T47D (cell line): ENCODE measurements around the gene ARPC1B.

ENCODE experiments used
- DNase-seq, 2 experiments: peaks; one replicate each; pipeline versions ENCODE4 v3.0.0 to v3.0.0-alpha.2; 2011 to 2012; ENCODE audit warnings: low read depth in 1 of 2, low spot score in 1 of 2
- JUND ChIP-seq: IDR thresholded peaks from 2 replicates; pipeline ENCODE4 v1.6.1; 2012; ENCODE audit warnings: low read depth
- in situ Hi-C: cut with HindIII; loops from 2 replicates; pipeline ENCODE4 v1.10.0; 2016; ENCODE audit warnings: low sequenced_read_pairs, low pct_unique_long_range_greater_than_20kb

ARPC1B gene

GRCh38 chr7:99437946-99438572 lies 63.5 kb downstream of the ARPC1B start:
- no peak for TF ChIP-seq JUND
- no peak for DNase-seq
- in situ Hi-C loops: no loop called here

GRCh38 chr7:99438573-99439480 lies 64.3 kb downstream of the ARPC1B start, which contains the start of the genes CPSF4 and PTCD1:
Gene CPSF4 (plus strand): TSS chr7:99438943. CDS start chr7:99439083, 140 bp downstream.
Gene PTCD1 (minus strand): TSS chr7:99438798. CDS start chr7:99435242, 3,556 bp downstream.
- TF ChIP-seq JUND: no peak
- in situ Hi-C loops: no loop called here

GRCh38 chr7:99440195-99440594 lies 65.7 kb downstream of the ARPC1B start:
- no peak for DNase-seq
- in situ Hi-C loops: no loop called here
- TF ChIP-seq JUND: no peak

More at GRCh38 chr7:99438573-99439480, 64.3 kb downstream of the ARPC1B start, which contains the start of the genes CPSF4 and PTCD1:
- peak; percentile 92 to 95 for DNase-seq
